ENCODE results near the gene TM4SF4. TPM values are rescaled to one million over a fixed set of nuclear protein-coding genes. Genes with fewer than 3 reads are reported as not detected.

The TM4SF4 gene
- total RNA-seq, 1 experiment from 2014 or later = 1.4 TPM

DNA sequence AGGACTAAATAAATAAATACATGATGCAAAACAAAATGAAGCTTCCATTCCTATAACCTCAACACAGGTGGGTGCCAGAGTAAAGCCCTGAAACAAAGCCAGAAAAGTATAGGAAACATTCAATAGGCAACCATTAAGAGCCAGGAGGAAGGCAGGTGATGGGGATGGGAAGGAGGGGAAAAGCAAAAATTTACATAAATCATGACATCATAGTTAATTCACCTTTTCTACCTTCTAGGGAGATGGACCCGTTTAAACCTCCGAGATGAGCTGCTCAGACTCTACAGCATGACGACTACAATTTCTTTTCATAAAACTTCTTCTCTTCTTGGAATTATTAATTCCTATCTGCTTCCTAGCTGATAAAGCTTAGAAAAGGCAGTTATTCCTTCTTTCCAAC is 27.9 kb downstream of the TM4SF4 start:
- no peaks in the 10 kb centered on the region for H3K9me3 Mint-ChIP-seq
- no peaks in the 10 kb centered on the region; the same call in 1 of the 2 replicates for H3K27me3 Mint-ChIP-seq (ENCODE audit: low read depth)
- H3K4me3 Mint-ChIP-seq = no peak overlapping the region
- no peak for DNase-seq (ENCODE audit: low spot score)
- H3K36me3 Mint-ChIP-seq = no peaks in the 10 kb centered on the region
- TF ChIP-seq, protein P1, sequence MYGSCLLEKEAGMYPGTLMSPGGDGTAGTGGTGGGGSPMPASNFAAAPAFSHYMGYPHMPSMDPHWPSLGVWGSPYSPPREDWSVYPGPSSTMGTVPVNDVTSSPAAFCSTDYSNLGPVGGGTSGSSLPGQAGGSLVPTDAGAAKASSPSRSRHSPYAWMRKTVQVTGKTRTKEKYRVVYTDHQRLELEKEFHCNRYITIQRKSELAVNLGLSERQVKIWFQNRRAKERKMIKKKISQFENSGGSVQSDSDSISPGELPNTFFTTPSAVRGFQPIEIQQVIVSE (CRISPR knock-in tag; IDR thresholded peaks at IDR 0.05; ENCODE audit: borderline replicate concordance) = no peak
- TF ChIP-seq ZNF263 (CRISPR knock-in tag; IDR thresholded peaks at IDR 0.05; ENCODE audit: low read depth) (no peak), HMGA2 (CRISPR knock-in tag; IDR thresholded peaks at IDR 0.05) (no peak), IRF1 (CRISPR knock-in tag; IDR thresholded peaks at IDR 0.05) (no peak), ERG (CRISPR knock-in tag; IDR thresholded peaks at IDR 0.05) (no peak), EMX1 (CRISPR knock-in tag; IDR thresholded peaks at IDR 0.05) (no peak), RELA (CRISPR knock-in tag; IDR thresholded peaks at IDR 0.05; ENCODE audit: borderline replicate concordance) (no peak), NFYB (CRISPR knock-in tag; conservative IDR thresholded peaks at IDR 0.05; ENCODE audit: low read depth) (no peak), CTCF (IDR thresholded peaks at IDR 0.05) (no peak), TEAD4 (CRISPR knock-in tag; IDR thresholded peaks at IDR 0.05) (no peak), TP53 (CRISPR knock-in tag; IDR thresholded peaks at IDR 0.05) (no peak), ZNF396 (CRISPR knock-in tag; IDR thresholded peaks at IDR 0.05; ENCODE audit: borderline replicate concordance) (no peak), NR3C1 (CRISPR knock-in tag; conservative IDR thresholded peaks at IDR 0.05; ENCODE audit: low read depth) (no peak), HMGXB4 (CRISPR knock-in tag; IDR thresholded peaks at IDR 0.05) (no peak), PRDM15 (CRISPR knock-in tag; IDR thresholded peaks at IDR 0.05) (no peak), ZNF138 (CRISPR knock-in tag; conservative IDR thresholded peaks at IDR 0.05) (no peak), TCF7 (CRISPR knock-in tag; IDR thresholded peaks at IDR 0.05; ENCODE audit: low read depth) (no peak), ATF1 (CRISPR knock-in tag; IDR thresholded peaks at IDR 0.05) (no peak)
- TF ChIP-seq, protein P2, sequence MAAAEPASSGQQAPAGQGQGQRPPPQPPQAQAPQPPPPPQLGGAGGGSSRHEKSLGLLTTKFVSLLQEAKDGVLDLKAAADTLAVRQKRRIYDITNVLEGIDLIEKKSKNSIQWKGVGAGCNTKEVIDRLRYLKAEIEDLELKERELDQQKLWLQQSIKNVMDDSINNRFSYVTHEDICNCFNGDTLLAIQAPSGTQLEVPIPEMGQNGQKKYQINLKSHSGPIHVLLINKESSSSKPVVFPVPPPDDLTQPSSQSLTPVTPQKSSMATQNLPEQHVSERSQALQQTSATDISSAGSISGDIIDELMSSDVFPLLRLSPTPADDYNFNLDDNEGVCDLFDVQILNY (CRISPR knock-in tag; IDR thresholded peaks at IDR 0.05) = no peak
- TF ChIP-seq, protein P3, sequence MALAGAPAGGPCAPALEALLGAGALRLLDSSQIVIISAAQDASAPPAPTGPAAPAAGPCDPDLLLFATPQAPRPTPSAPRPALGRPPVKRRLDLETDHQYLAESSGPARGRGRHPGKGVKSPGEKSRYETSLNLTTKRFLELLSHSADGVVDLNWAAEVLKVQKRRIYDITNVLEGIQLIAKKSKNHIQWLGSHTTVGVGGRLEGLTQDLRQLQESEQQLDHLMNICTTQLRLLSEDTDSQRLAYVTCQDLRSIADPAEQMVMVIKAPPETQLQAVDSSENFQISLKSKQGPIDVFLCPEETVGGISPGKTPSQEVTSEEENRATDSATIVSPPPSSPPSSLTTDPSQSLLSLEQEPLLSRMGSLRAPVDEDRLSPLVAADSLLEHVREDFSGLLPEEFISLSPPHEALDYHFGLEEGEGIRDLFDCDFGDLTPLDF (CRISPR knock-in tag; IDR thresholded peaks at IDR 0.05) = no peak
- ChIA-PET POLR2A (no interaction called here), CTCF (interaction anchor here (0.9 to 2.0 kb wide), 6 partner anchors 10 to 306 kb away, joined by 3 to 11 read pairs (median 7); partner anchors contain the start of gene COMMD2)
- no peak overlapping the region for H3K27ac Mint-ChIP-seq
- ATAC-seq = no peak
- peaks cover 4% of the 10 kb centered on the region for H3K4me1 Mint-ChIP-seq
